NCI-H226 (cell line): Measurements from ENCODE around the gene DNAJC11.
"Not testable (repeated sequence)": the region's sequence is repeated elsewhere in the genome, so short reads cannot be mapped to it uniquely, and the experiment has no call there.

ENCODE experiments used
- DNase-seq: peaks from one replicate; pipeline ENCODE4 v3.0.0-alpha.2; 2015

The DNAJC11 gene

DNA sequence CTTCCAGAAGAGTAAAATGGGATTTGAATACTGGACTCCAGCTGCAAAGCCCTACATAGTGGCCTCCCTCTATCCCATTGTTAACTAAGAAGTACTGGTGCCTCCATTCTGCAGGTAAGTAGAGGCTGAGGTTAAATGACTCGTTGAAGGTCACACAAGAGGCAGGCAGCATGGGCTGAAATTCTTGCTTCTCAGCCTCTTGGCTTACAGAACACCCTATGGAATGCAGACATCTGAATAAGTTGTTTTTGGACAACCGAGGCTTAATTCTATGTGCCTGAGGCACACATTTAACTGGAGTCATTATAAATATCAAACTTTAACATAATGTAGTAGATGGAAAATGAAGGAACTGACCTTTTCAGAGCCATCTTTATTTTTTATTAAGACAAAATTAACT is 5.7 kb downstream of the DNAJC11 start:
- DNase-seq = no peak

DNA sequence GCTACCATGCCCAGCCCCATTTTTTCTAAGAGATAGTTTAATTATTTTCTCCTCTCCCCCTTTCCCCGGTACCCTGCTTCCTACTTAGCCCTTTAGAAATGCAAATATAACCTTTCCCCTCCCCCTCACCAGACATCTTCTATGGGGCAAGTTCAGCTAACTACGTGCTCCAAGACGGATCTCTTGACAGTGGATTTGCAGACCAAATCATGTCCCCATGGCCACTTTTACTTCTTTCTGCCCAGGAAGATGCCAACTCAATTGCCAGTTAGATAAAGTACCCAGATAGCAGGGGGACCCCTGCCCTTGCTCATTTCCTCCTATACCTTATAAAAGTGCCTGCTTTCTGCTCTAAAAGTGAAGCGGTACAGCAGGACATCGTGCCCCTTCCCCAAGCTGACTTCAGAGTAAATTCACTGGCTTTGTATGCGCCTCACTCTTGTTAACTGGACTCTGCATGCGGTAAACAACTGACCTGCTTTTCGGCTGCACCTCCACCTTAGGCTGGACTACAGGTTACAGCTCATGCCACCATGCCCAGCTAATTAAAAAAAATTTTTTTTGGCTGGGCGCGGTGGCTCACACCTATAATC is 7.4 kb downstream of the DNAJC11 start:
- DNase-seq = no peak

- no peak for DNase-seq
Observed at GRCh38 chr1:6692956-6693355, 8.7 kb downstream of the DNAJC11 start.

GRCh38 chr1:6691507-6691906 is 10.1 kb downstream of the DNAJC11 start:
- DNase-seq = peak; percentile 26

- DNase-seq = no peak
Observed at GRCh38 chr1:6690186-6690585, 11.4 kb downstream of the DNAJC11 start.

DNA sequence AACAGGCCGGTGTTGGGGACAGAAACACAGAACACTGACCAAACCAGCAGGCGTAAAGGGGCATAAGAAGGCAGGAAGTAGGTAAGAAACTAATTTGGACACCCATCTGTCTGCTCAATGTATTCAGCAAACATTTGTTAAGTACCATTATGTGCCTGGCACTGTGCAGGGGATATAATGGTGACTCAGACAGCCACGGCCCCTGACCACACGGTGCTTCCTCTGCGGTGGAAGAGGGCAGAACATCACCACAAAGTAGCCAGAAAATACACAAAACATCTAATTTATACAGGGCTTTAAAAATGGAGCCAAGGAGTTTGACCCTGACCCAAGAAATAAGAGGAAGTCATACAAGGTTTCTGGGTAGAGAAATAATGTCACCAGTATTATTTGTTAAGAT is 12.9 kb downstream of the DNAJC11 start:
- DNase-seq = no peak

GRCh38 chr1:6688001-6688400 is 13.6 kb downstream of the DNAJC11 start:
- DNase-seq = no peak

DNA sequence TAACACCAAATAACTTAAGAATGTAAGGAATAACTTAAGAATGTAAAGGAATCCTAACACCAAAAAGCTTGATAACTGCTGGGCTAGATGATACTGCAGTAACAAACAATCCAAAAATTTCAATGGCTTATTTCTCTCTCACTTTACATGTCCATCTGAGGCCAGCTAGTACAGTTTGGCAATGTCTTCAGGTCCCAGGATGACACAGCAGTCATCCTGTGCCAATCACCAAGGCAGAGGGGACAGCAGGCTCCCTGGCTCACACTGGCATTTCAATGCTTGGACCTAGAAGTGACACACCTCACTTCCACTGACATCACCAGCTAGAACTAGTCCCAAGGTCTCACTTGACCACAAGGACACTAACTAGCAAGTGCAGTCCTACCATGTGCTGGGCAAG is 15.3 kb downstream of the DNAJC11 start:
- peak; percentile 4 for DNase-seq

DNA sequence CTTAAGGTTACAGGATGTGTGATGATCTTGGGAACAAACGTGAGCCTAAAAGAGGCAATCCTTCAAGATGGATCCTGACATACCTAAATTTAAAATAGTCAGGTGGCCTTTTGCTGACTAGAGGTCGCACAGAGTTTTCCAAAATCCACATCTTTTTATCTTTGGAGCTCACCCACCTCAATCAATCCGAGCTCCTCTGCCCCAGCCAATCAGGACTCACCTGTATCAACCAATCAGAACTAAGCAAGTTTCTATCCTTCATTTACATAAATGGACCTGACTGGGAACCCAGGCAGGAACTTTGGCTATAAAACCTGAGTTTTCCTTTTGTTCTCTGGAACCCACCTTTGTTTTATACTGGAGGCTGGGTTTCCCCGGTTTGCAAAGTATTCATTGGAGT is 16.2 kb downstream of the DNAJC11 start:
- DNase-seq = no peak

DNA sequence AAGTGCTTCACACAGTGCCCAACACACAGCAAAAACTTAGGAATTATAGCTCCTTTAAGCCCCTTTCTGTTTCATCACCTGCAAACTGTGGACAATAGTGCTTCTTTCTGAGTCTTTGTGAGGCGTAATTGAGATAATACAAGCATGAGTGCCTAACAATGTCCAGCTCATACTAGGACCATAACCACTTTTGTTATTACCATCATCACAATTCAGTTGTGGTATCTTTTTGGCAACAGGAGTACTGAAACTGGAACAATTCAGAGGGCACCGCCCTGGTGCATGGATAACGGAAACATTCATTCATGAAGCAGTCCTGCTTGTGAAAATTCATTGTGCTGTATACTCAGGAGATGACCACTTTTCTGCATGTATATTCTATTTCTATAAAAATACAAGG is 18.2 kb downstream of the DNAJC11 start:
- DNase-seq = no peak

- no peak for DNase-seq
Observed at GRCh38 chr1:6675941-6676340, 25.7 kb downstream of the DNAJC11 start.

DNA sequence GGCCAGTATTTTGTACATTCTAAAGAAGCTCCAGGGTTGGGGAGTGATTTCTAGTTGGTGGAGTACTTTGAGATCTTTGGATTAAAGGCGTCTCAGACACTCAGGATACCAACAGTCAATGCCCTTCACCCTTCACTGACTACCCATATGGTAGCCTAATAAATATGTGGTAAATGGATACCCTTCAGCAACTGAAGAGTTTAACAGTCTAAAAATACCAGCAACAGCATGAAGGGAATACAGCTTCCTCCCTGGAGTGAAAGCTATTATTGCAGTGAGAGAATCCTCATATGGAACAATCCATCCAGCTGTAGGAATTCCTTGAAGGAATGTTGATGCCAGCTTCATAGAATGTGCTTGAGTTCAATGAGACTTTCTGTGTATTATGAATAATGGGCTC is 26.8 kb downstream of the DNAJC11 start:
- DNase-seq = no peak

DNA sequence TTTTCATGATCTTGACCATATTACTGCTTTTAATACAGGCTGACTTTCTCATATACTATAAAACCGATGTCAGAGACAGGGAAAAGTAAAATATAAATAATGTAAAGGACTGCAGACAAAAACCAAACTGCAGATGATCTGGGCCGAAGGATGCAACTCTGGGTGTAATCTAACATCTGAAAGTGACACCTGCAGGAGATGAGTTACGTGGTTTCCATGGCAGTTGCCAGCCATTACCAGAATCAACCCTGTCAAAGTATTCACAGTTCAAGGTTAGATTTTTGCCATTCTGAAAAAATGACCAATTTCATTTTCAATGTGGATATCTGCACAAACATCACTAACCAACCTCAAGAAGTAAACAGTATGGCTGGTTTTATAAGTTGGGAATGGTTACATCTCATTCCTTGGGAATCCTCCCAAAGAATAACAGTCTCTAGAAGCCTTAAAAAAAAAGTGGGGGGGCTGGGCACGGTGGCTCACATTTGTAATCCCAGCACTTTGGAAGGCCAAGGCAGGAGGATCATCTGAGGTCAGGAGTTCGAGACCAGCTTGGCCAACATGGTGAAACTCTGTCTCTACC is 27.7 kb downstream of the DNAJC11 start:
- DNase-seq = no peak

GRCh38 chr1:6672558-6672957 is 29.1 kb downstream of the DNAJC11 start:
- no peak for DNase-seq

DNA sequence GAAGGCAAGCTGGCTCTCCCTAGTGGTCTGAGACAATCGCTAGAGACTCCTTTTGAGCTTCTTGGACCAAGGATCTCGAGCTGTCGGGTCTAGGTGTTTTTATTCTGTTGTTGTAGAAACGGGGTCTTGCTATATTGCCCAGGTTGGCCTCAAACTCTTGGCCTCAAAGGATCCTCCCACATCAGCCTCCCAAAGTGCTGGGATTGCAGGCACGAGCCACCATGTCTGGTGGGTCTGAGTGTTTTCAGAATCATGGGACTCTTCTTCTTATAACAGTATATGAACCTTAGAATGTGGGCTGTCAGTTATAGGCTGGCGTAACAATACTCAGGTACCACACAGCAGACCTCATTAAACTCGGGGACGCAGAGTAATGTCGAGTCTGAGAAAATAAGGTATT is 33.1 kb downstream of the DNAJC11 start:
- DNase-seq = no peak

- DNase-seq = no peak
Observed at GRCh38 chr1:6667139-6667538, 34.5 kb downstream of the DNAJC11 start.

DNA sequence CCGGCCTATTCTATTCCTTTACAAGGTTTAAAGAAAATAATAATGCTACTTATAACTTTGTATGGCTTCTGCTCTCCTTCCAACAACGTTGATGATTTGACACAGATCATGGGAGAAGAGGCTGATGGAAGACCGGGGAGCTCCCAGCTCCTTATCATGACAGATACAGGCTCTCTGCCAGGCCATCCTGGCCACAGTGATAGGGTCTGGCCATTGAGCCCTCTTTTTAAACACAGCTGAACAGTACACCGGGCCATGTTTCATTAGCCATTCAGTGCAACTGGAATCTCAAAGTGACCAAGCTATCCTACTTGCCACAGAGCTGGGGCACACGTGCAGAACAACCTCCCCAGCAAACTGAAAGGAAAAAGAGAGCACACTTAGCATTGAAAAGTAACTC is 34.9 kb downstream of the DNAJC11 start:
- no peak for DNase-seq

DNA sequence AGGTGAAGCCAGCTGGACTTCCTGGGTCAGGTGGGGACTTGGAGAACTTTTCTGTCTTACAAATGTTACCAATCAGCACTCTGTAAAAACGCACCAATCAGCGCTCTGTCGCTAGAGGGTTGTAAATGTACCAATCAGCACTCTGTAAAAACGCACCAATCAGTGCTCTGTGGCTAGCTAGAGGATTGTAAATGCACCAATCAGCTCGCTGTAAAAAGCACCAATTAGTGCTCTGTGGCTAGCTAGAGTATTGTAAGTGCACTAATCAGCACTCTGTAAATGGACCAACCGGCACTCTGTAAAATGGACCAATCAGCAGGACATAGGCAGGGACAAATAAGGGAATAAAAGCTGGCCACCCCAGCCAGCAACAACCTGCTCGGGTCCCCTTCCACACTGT is 39.1 kb downstream of the DNAJC11 start:
- not testable (repeated sequence) for DNase-seq

DNA sequence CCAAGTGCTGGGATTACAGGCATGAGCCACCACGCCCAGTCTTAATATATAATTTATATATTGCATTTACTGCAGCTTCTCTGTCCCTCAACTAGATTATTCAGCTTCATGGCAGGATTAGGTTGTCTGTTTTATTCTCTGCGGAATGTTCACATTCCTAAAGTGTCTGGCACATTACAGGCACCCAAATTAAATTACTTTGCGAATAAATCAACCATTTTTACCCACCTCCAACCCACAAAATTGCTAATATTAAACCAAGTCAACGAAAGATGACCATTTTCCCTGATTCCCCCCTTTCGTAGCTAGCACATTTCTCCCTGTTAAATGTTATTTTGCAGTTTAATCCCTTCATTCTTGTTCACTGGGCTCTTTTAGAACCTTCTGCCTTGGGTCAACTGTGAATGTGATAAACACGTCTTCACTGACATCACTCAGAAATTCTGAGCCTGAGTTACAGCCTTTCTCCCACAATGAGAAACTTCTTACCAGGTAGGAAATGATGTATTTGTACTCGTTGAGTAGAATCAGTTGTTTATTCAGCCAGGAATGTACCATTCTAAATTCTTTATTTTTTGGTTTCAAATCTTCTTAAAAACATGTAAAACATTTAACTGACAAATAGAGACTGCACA is 41.1 kb downstream of the DNAJC11 start:
- no peak for DNase-seq

GRCh38 chr1:6658359-6659060 is 43.1 kb downstream of the DNAJC11 start:
- no peak for DNase-seq

- no peak for DNase-seq
Observed at GRCh38 chr1:6657138-6657537, 44.5 kb downstream of the DNAJC11 start.

GRCh38 chr1:6653436-6654290 is 48.0 kb downstream of the DNAJC11 start:
- DNase-seq = no peak

DNA sequence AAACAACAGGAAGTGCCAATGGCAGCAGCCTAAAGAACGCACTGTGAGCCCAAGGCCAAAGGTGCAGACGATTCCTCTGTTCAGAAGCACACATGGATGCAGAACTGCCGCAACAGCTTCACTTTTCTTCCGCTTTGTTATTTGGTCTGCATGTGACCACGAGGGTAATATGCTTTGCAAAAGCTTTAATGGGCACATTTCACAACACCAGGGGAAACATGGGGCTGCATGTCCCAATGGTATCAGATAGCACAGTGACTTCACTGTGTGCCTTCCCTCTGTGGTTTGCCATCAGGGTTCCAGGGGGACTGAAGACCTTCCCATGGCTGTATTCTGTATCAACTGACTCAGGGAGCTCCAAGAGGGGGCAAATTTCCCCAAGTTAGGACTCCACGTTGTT is 48.6 kb downstream of the DNAJC11 start:
- DNase-seq = no peak
